ENCODE data around the gene YAP1.
A peak's percentile ranks its signal among the peaks of the same experiment; 100 is the strongest.
"Not testable (repeated sequence)": the region's sequence is repeated elsewhere in the genome, so short reads cannot be mapped to it uniquely, and the experiment has no call there.

YAP1 gene

GRCh38 chr11:102199673-102200072 is 89.4 kb downstream of the YAP1 start:
- Histone ChIP-seq H3K9me3 (ENCODE audit: control insufficient read depth, insufficient read depth, low read depth, low read length) (peaks cover 8% of the 10 kb centered on the region; the same call in 1 of the 2 replicates), H3K27ac (ENCODE audit: low read depth, low read length) (no peak overlapping the region), H3K36me3 (ENCODE audit: control insufficient read depth, insufficient read depth, low read length) (peaks cover 7% of the 10 kb centered on the region; the same call in 1 of the 2 replicates), H3K9ac (ENCODE audit: low read length) (no peak overlapping the region), H3K27me3 (ENCODE audit: control insufficient read depth, insufficient read depth, low read length) (no peaks in the 10 kb centered on the region), H3K4me3 (ENCODE audit: low read depth, low read length) (no peak overlapping the region), H3K4me1 (ENCODE audit: control insufficient read depth, insufficient read depth, low read length) (peaks cover 54% of the 10 kb centered on the region)

GRCh38 chr11:102200325-102200724 is 90.1 kb downstream of the YAP1 start:
- not testable (repeated sequence) for H3K9ac ChIP-seq (ENCODE audit: low read length); H3K27me3 ChIP-seq (ENCODE audit: control insufficient read depth, insufficient read depth, low read length)

GRCh38 chr11:102201776-102202175 is 91.5 kb downstream of the YAP1 start:
- Histone ChIP-seq H3K9ac (ENCODE audit: low read length) (no peak overlapping the region), H3K9me3 (ENCODE audit: control insufficient read depth, insufficient read depth, low read depth, low read length) (no peaks in the 10 kb centered on the region), H3K4me3 (ENCODE audit: low read depth, low read length) (no peak overlapping the region), H3K4me1 (ENCODE audit: control insufficient read depth, insufficient read depth, low read length) (peaks cover 55% of the 10 kb centered on the region), H3K36me3 (ENCODE audit: control insufficient read depth, insufficient read depth, low read length) (peaks cover 10% of the 10 kb centered on the region), H3K27me3 (ENCODE audit: control insufficient read depth, insufficient read depth, low read length) (no peaks in the 10 kb centered on the region), H3K27ac (ENCODE audit: low read depth, low read length) (no peak overlapping the region)

More at GRCh38 chr11:102200325-102200724, 90.1 kb downstream of the YAP1 start:
- H3K4me3 ChIP-seq (ENCODE audit: low read depth, low read length); H3K36me3 ChIP-seq (ENCODE audit: control insufficient read depth, insufficient read depth, low read length); H3K27ac ChIP-seq (ENCODE audit: low read depth, low read length); H3K9me3 ChIP-seq (ENCODE audit: control insufficient read depth, insufficient read depth, low read depth, low read length): not testable (repeated sequence)
- H3K4me1 ChIP-seq (ENCODE audit: control insufficient read depth, insufficient read depth, low read length), result peaks cover 54% of the 10 kb centered on the region

- Histone ChIP-seq H3K9me3 (ENCODE audit: control insufficient read depth, insufficient read depth, low read depth, low read length) (no peaks in the 10 kb centered on the region), H3K4me3 (ENCODE audit: low read depth, low read length) (no peak overlapping the region), H3K36me3 (ENCODE audit: control insufficient read depth, insufficient read depth, low read length) (peaks cover 13% of the 10 kb centered on the region), H3K27ac (ENCODE audit: low read depth, low read length) (no peak overlapping the region), H3K9ac (ENCODE audit: low read length) (no peak overlapping the region), H3K27me3 (ENCODE audit: control insufficient read depth, insufficient read depth, low read length) (no peaks in the 10 kb centered on the region), H3K4me1 (ENCODE audit: control insufficient read depth, insufficient read depth, low read length) (peaks cover 49% of the 10 kb centered on the region)
Measured at GRCh38 chr11:102202972-102203371, 92.7 kb downstream of the YAP1 start.

GRCh38 chr11:102204174-102204573 is 93.9 kb downstream of the YAP1 start:
- Histone ChIP-seq H3K36me3 (ENCODE audit: control insufficient read depth, insufficient read depth, low read length) (peaks cover 13% of the 10 kb centered on the region), H3K9ac (ENCODE audit: low read length) (no peak overlapping the region), H3K27ac (ENCODE audit: low read depth, low read length) (no peak overlapping the region), H3K27me3 (ENCODE audit: control insufficient read depth, insufficient read depth, low read length) (no peaks in the 10 kb centered on the region), H3K9me3 (ENCODE audit: control insufficient read depth, insufficient read depth, low read depth, low read length) (no peaks in the 10 kb centered on the region), H3K4me3 (ENCODE audit: low read depth, low read length) (no peak overlapping the region), H3K4me1 (ENCODE audit: control insufficient read depth, insufficient read depth, low read length) (peaks cover 49% of the 10 kb centered on the region)

- peaks cover 53% of the 10 kb centered on the region for H3K4me1 ChIP-seq (ENCODE audit: control insufficient read depth, insufficient read depth, low read length)
- H3K9ac ChIP-seq (ENCODE audit: low read length), result no peak overlapping the region
- H3K4me3 ChIP-seq (ENCODE audit: low read depth, low read length), result no peak overlapping the region
- no peaks in the 10 kb centered on the region for H3K27me3 ChIP-seq (ENCODE audit: control insufficient read depth, insufficient read depth, low read length)
- no peak overlapping the region for H3K27ac ChIP-seq (ENCODE audit: low read depth, low read length)
- peaks cover 21% of the 10 kb centered on the region for H3K36me3 ChIP-seq (ENCODE audit: control insufficient read depth, insufficient read depth, low read length)
- H3K9me3 ChIP-seq (ENCODE audit: control insufficient read depth, insufficient read depth, low read depth, low read length), result no peaks in the 10 kb centered on the region
Measured at GRCh38 chr11:102205805-102206204, 95.6 kb downstream of the YAP1 start.

GRCh38 chr11:102208835-102209234 is 98.6 kb downstream of the YAP1 start:
- peak overlapping the region; percentile 70 for H3K27ac ChIP-seq (ENCODE audit: low read depth, low read length)
- peak overlapping the region; percentile 26 for H3K4me3 ChIP-seq (ENCODE audit: low read depth, low read length)
- H3K27me3 ChIP-seq (ENCODE audit: control insufficient read depth, insufficient read depth, low read length), result no peaks in the 10 kb centered on the region
- H3K9me3 ChIP-seq (ENCODE audit: control insufficient read depth, insufficient read depth, low read depth, low read length), result no peaks in the 10 kb centered on the region
- H3K4me1 ChIP-seq (ENCODE audit: control insufficient read depth, insufficient read depth, low read length), result peaks cover 32% of the 10 kb centered on the region
- peak overlapping the region; percentile 54 for H3K9ac ChIP-seq (ENCODE audit: low read length)
- peaks cover 27% of the 10 kb centered on the region for H3K36me3 ChIP-seq (ENCODE audit: control insufficient read depth, insufficient read depth, low read length)

GRCh38 chr11:102214623-102215022 is 104.4 kb downstream of the YAP1 start:
- H3K4me1 ChIP-seq (ENCODE audit: control insufficient read depth, insufficient read depth, low read length), result peaks cover 6% of the 10 kb centered on the region; the same call in 1 of the 2 replicates
- no peaks in the 10 kb centered on the region for H3K27me3 ChIP-seq (ENCODE audit: control insufficient read depth, insufficient read depth, low read length)
- no peaks in the 10 kb centered on the region for H3K9me3 ChIP-seq (ENCODE audit: control insufficient read depth, insufficient read depth, low read depth, low read length)
- H3K4me3 ChIP-seq (ENCODE audit: low read depth, low read length), result no peak overlapping the region
- peaks cover 33% of the 10 kb centered on the region for H3K36me3 ChIP-seq (ENCODE audit: control insufficient read depth, insufficient read depth, low read length)
- H3K27ac ChIP-seq (ENCODE audit: low read depth, low read length), result no peak overlapping the region
- H3K9ac ChIP-seq (ENCODE audit: low read length), result no peak overlapping the region

GRCh38 chr11:102216433-102217075 is 106.3 kb downstream of the YAP1 start:
- H3K9ac ChIP-seq (ENCODE audit: low read length), result no peak overlapping the region
- peaks cover 25% of the 10 kb centered on the region for H3K36me3 ChIP-seq (ENCODE audit: control insufficient read depth, insufficient read depth, low read length)
- H3K27me3 ChIP-seq (ENCODE audit: control insufficient read depth, insufficient read depth, low read length), result no peaks in the 10 kb centered on the region
- no peaks in the 10 kb centered on the region for H3K4me1 ChIP-seq (ENCODE audit: control insufficient read depth, insufficient read depth, low read length)
- no peak overlapping the region for H3K4me3 ChIP-seq (ENCODE audit: low read depth, low read length)
- no peak overlapping the region for H3K27ac ChIP-seq (ENCODE audit: low read depth, low read length)
- H3K9me3 ChIP-seq (ENCODE audit: control insufficient read depth, insufficient read depth, low read depth, low read length), result no peaks in the 10 kb centered on the region

- Histone ChIP-seq H3K27ac (ENCODE audit: low read depth, low read length) (no peak overlapping the region), H3K9ac (ENCODE audit: low read length) (no peak overlapping the region), H3K4me3 (ENCODE audit: low read depth, low read length) (no peak overlapping the region), H3K27me3 (ENCODE audit: control insufficient read depth, insufficient read depth, low read length) (no peaks in the 10 kb centered on the region), H3K9me3 (ENCODE audit: control insufficient read depth, insufficient read depth, low read depth, low read length) (no peaks in the 10 kb centered on the region), H3K36me3 (ENCODE audit: control insufficient read depth, insufficient read depth, low read length) (peaks cover 30% of the 10 kb centered on the region), H3K4me1 (ENCODE audit: control insufficient read depth, insufficient read depth, low read length) (peaks cover 5% of the 10 kb centered on the region; the same call in 1 of the 2 replicates)
Measured at GRCh38 chr11:102220728-102221467, 110.7 kb downstream of the YAP1 start.

- H3K27ac ChIP-seq (ENCODE audit: low read depth, low read length), result no peak overlapping the region
- H3K36me3 ChIP-seq (ENCODE audit: control insufficient read depth, insufficient read depth, low read length), result peaks cover 40% of the 10 kb centered on the region
- H3K27me3 ChIP-seq (ENCODE audit: control insufficient read depth, insufficient read depth, low read length), result no peaks in the 10 kb centered on the region
- H3K9ac ChIP-seq (ENCODE audit: low read length), result no peak overlapping the region
- peaks cover 20% of the 10 kb centered on the region for H3K4me1 ChIP-seq (ENCODE audit: control insufficient read depth, insufficient read depth, low read length)
- H3K9me3 ChIP-seq (ENCODE audit: control insufficient read depth, insufficient read depth, low read depth, low read length), result no peaks in the 10 kb centered on the region
- no peak overlapping the region for H3K4me3 ChIP-seq (ENCODE audit: low read depth, low read length)
Measured at GRCh38 chr11:102223859-102224258, 113.6 kb downstream of the YAP1 start.

Data from HUES6 (cell line).